HepG2 (cell line): ENCODE results near the gene MEGF6. TPM values are rescaled to one million over a fixed set of nuclear protein-coding genes. Genes with fewer than 3 reads are reported as not detected.

Experiments
- ATAC-seq: fragments of 200-7000 bp; cut with Tn5 transposase; 3 replicates; pipeline ENCODE4 v1.9.1; 2020; ENCODE audit warnings: mild to moderate bottlenecking, moderate library complexity
- BruUV-seq: library from RNA; stranded (reverse); fragments of 400-500 nt; replicated peaks from 2 replicates; lab custom pipeline; 2021; lab: Mats Ljungman, UMichigan
- CTCF ChIA-PET: fragments of 300-600 bp; formaldehyde crosslinking; extraction: SDS; loops from one replicate; lab custom pipeline; 2021; ENCODE audit warnings: low total read pairs, inconsistent platforms, low intra/inter-chr PET ratio; lab: Yijun Ruan, JAX
- POLR2A ChIA-PET: fragments of 350-600 bp; sonication (Branson Sonifier 250); formaldehyde crosslinking; loops from one replicate; lab custom pipeline; 2020; ENCODE audit warnings: antibody characterized with exemption, inconsistent platforms; lab: Yijun Ruan, JAX
- DNase-seq: peaks from one replicate; pipeline ENCODE4 v3.0.0-alpha.2; 2015; ENCODE audit warnings: low spot score
- FAIRE-seq: peaks from 3 replicates; lab custom pipeline; 2011; peaks lifted over from hg19 to GRCh38; lab: Jason Lieb, UNC
- H2AFZ ChIP-seq: one replicate; pipeline ENCODE4 v1.6.1; 2011; ENCODE audit warnings: low read length, inconsistent platforms
- H3K27ac ChIP-seq: fragments of 300-600 bp; 3 replicates; pipeline ENCODE4 v1.8.0; 2011; ENCODE audit warnings: mixed run types, mild to moderate bottlenecking, mixed read lengths, low read length, inconsistent platforms; ENCODE audit not compliant: insufficient read depth; ENCODE audit errors: extremely low read length
- H3K27me3 ChIP-seq, 2 experiments: fragments of 200-600 bp in 1 of 2; 2 replicates in 1 of 2; 3 replicates in 1 of 2; pipeline versions ENCODE4 v1.6.0 to v1.8.0; 2011; ENCODE audit warnings: low read length in 2 of 2, mild to moderate bottlenecking in 2 of 2, moderate library complexity in 2 of 2, inconsistent platforms in 1 of 2; ENCODE audit not compliant: insufficient read depth in 2 of 2, control insufficient read depth in 1 of 2
- H3K36me3 ChIP-seq, 2 experiments: fragments of 200-600 bp in 1 of 2; replicated peaks in 1 of 2; 2 replicates in 1 of 2; 3 replicates in 1 of 2; pipeline versions ENCODE4 v1.5.1 to v1.8.0; 2011; ENCODE audit warnings: low read length in 2 of 2, inconsistent platforms in 1 of 2; ENCODE audit not compliant: insufficient read depth in 2 of 2, control insufficient read depth in 1 of 2
- H3K4me1 ChIP-seq: 2 replicates; pipeline ENCODE4 v1.5.1; 2012; ENCODE audit warnings: low read length, inconsistent platforms; ENCODE audit not compliant: insufficient read depth
- H3K4me2 ChIP-seq: 2 replicates; pipeline ENCODE4 v1.6.0; 2011; ENCODE audit warnings: low read depth, low read length, inconsistent platforms
- H3K4me3 ChIP-seq, 3 experiments: fragments of 200-600 bp in 1 of 3; sonication (generic), shearing (Covaris generic) in 1 of 3; replicated peaks in 1 of 3; 2 replicates each; pipeline ENCODE4 v1.5.1; 2011 to 2016; ENCODE audit warnings: low read length in 3 of 3, inconsistent platforms in 2 of 3, low read depth in 2 of 3, mild to moderate bottlenecking in 2 of 3, control low read depth in 1 of 3, mixed read lengths in 1 of 3; ENCODE audit not compliant: insufficient read depth in 1 of 3
- H3K79me2 ChIP-seq: one replicate; pipeline ENCODE4 v1.6.1; 2011; ENCODE audit warnings: low read length, inconsistent platforms; ENCODE audit not compliant: insufficient read depth
- H3K9ac ChIP-seq: 2 replicates; pipeline ENCODE4 v1.6.0; 2011; ENCODE audit warnings: mild to moderate bottlenecking, low read depth, low read length, inconsistent platforms; ENCODE audit not compliant: insufficient read depth
- H3K9me3 ChIP-seq: 2 replicates; pipeline ENCODE4 v1.5.1; 2012; ENCODE audit warnings: mild to moderate bottlenecking, low read length
- H4K20me1 ChIP-seq: 2 replicates; pipeline ENCODE4 v1.6.0; 2011; ENCODE audit warnings: inconsistent platforms, mild to moderate bottlenecking, low read length, moderate library complexity; ENCODE audit not compliant: insufficient read depth
- AGO2 ChIP-seq: fragments of 200-400 bp; formaldehyde crosslinking; optimal IDR thresholded peaks from 2 replicates; pipeline ENCODE3; 2017; ENCODE audit warnings: mild to moderate bottlenecking, low read depth, low read length, moderate library complexity
- FOXC1 ChIP-seq: sonication (generic); formaldehyde crosslinking; IDR thresholded peaks from 2 replicates; pipeline ENCODE4 v1.8.0; 2022; ENCODE audit warnings: mild to moderate bottlenecking, missing genetic modification reagents, borderline replicate concordance
- RBFOX2 ChIP-seq: fragments of 200-400 bp; formaldehyde crosslinking; IDR thresholded peaks from 2 replicates; pipeline ENCODE4 v1.6.1; 2017; ENCODE audit warnings: low read depth, mild to moderate bottlenecking, low read length
- SRSF1 ChIP-seq: fragments of 200-400 bp; formaldehyde crosslinking; optimal IDR thresholded peaks from 2 replicates; pipeline ENCODE3; 2017; ENCODE audit warnings: mild to moderate bottlenecking, low read depth, low read length, moderate library complexity
- ZNF326 ChIP-seq: sonication (generic); formaldehyde crosslinking; IDR thresholded peaks from 2 replicates; pipeline ENCODE4 v1.4.0; 2020; ENCODE audit warnings: missing genetic modification reagents, borderline replicate concordance
- ZUFSP ChIP-seq: sonication (generic); formaldehyde crosslinking; IDR thresholded peaks from 2 replicates; pipeline ENCODE4 v1.9.0; 2021; ENCODE audit warnings: missing genetic modification reagents, mild to moderate bottlenecking, borderline replicate concordance
- WGBS: methylation state at CpG from one replicate; pipeline ENCODE4 v1.1.6; 2017; ENCODE audit warnings: low lambda C conversion rate; 5-methylcytosine and 5-hydroxymethylcytosine counted together
- in situ Hi-C: cut with HindIII; loops from 2 replicates; pipeline ENCODE4 v1.10.0; 2017; ENCODE audit warnings: low pct_unique_long_range_greater_than_20kb; ENCODE audit not compliant: extremely low pct_ligation_motif_present
- intact Hi-C: fragments of 100-400 bp; cut with micrococcal nuclease; formaldehyde crosslinking; loops from one replicate; pipeline ENCODE4 v1.10.0; 2022; ENCODE audit not compliant: unreplicated experiment
- polyA plus RNA-seq, 8 experiments: library from polyadenylated mRNA; depleted of rRNA in 3 of 8; stranded (reverse) in 7 of 8; unstranded in 1 of 8; fragments of >200 nt; fragmentation: Illumina TruSeq in 4 of 8; extraction: Trizol in 4 of 8; gene quantifications; 2 replicates each; pipeline versions ENCODE4 v1.2.1 to v1.2.3, GENCODE V29; 2011 to 2016; ENCODE audit warnings: low read depth in 4 of 8, missing spikeins in 1 of 8, mixed read lengths in 1 of 8; ENCODE audit not compliant: insufficient read depth in 1 of 8
- total RNA-seq, 5 experiments: library from RNA; depleted of rRNA; stranded (reverse); fragments of >200 nt; fragmentation: Illumina TruSeq; extraction: Trizol; gene quantifications; 2 replicates each; pipeline ENCODE4 v1.2.3, GENCODE V29; 2016; ENCODE audit warnings: low read depth in 1 of 5

MEGF6 gene
- total and polyA plus RNA-seq, 2 of the 13 experiments (the other 11 are each of a cell fraction or from before 2014, with no cell fraction given), result 1.9 TPM

GRCh38 chr1:3468236-3469103 is 142.8 kb downstream of the MEGF6 start:
- TF ChIP-seq FOXC1 (no peak), ZUFSP (CRISPR knock-in tag) (no peak), SRSF1 (no peak), AGO2 (peak; percentile 15), ZNF326 (no peak), RBFOX2 (peak; percentile 62; the same call in 1 of the 2 replicates)

More at GRCh38 chr1:3468236-3469103, 142.8 kb downstream of the MEGF6 start:
- H3K4me2 ChIP-seq, result no peak overlapping the region
- H4K20me1 ChIP-seq, result no peaks in the 10 kb centered on the region
- FAIRE-seq, result no peak
- no peak overlapping the region for H3K9ac ChIP-seq
- POLR2A ChIA-PET, result interaction anchor here (1.9 kb wide), 1 partner anchor 11 kb away, joined by 7 read pairs; no protein-coding TSS in a partner anchor
- no TSS peak for BruUV-seq
- peaks cover 26% of the 10 kb centered on the region for H3K4me1 ChIP-seq
- no peak overlapping the region for H3K27ac ChIP-seq
- no peaks in the 10 kb centered on the region for H3K9me3 ChIP-seq
- in situ Hi-C loops, result no loop called here
- WGBS, result 96% methylated on average over 16 of the region's 34 CpGs
- no peak overlapping the region for H3K4me3 ChIP-seq
- no peaks in the 10 kb centered on the region for H3K27me3 ChIP-seq
- H2AFZ ChIP-seq, result no peak overlapping the region
- peaks cover 9 to 13% of the 10 kb centered on the region in 2 experiments; a peak in 3 of 5 replicates for H3K36me3 ChIP-seq
- ATAC-seq, result no peak
- DNase-seq, result no peak
- CTCF ChIA-PET, result no interaction called here
- intact Hi-C loops, result no loop called here
- no peaks in the 10 kb centered on the region for H3K79me2 ChIP-seq
